GM12875 (cell line): ENCODE data around the gene USP6NL.
A peak's percentile ranks its signal among the peaks of the same experiment; 100 is the strongest.

Experiments used
- H3K4me3 ChIP-seq: one replicate; pipeline ENCODE4 v1.5.1; 2011; ENCODE audit warnings: low read depth, low read length, control low read depth
- TF ChIP-seq, protein P1 (sequence below): IDR thresholded peaks from 2 replicates; pipeline ENCODE4 v1.5.1; 2011; ENCODE audit warnings: low read depth, mild to moderate bottlenecking, control low read depth, inconsistent platforms, low read length, moderate library complexity, borderline replicate concordance; ENCODE audit not compliant: insufficient read depth

The USP6NL gene

DNA sequence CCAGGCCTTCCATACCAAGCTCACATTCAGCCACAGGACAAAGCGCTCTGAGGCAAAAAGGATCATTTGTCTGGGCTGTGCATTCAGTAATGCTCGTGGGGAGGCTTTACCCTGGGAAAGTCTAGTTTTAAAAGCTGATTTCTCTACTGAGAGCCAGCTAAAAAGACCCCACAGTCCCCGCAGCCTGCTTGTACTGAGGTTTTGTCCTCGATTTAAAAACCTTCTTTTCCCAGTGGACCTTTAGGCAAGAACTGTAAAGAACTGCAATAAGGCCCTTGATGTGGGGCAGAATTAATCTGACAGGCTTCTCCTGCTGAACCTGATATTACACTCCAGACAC is 180.3 kb downstream of the USP6NL start:
- no peak overlapping the region for H3K4me3 ChIP-seq
- TF ChIP-seq, protein P1, sequence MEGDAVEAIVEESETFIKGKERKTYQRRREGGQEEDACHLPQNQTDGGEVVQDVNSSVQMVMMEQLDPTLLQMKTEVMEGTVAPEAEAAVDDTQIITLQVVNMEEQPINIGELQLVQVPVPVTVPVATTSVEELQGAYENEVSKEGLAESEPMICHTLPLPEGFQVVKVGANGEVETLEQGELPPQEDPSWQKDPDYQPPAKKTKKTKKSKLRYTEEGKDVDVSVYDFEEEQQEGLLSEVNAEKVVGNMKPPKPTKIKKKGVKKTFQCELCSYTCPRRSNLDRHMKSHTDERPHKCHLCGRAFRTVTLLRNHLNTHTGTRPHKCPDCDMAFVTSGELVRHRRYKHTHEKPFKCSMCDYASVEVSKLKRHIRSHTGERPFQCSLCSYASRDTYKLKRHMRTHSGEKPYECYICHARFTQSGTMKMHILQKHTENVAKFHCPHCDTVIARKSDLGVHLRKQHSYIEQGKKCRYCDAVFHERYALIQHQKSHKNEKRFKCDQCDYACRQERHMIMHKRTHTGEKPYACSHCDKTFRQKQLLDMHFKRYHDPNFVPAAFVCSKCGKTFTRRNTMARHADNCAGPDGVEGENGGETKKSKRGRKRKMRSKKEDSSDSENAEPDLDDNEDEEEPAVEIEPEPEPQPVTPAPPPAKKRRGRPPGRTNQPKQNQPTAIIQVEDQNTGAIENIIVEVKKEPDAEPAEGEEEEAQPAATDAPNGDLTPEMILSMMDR: no peak

DNA sequence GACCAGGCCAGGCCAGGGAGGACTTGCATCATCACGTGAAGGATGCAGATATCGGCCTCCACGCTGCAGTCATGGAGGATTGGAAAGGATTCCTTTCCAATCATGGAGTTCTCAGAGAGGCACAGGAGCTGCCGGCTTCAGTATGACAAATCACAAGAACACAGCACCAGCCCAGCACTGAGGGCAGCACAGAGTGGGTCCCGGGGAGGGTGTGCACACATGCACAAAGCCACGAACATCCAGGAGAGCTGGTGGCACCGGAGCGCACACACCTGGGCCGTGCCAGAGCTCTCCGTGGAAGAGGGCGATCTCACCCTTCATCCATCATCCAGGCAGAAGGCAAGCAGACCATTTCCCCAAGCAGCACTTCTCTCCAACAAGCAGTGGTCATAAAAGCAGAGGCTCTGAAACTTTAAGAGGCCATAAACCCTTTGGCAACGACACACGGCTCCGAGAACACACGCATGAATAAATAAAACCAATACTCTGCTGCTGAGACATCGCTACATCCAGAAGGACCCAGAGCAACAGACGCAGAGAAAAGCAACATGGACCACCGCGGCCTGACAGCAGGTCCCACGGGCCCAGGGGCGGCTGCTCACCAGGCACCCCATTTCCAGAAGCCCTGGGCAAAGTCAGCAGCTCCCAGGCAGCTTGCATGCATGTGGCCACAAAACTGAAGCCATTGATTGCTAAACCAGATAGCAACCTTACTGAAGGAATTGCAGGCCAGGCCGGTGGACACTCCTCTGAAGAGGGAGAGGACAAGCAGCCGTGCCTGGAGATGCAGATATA is 180.8 kb downstream of the USP6NL start:
- H3K4me3 ChIP-seq: no peak overlapping the region
- TF ChIP-seq, protein P1: no peak

DNA sequence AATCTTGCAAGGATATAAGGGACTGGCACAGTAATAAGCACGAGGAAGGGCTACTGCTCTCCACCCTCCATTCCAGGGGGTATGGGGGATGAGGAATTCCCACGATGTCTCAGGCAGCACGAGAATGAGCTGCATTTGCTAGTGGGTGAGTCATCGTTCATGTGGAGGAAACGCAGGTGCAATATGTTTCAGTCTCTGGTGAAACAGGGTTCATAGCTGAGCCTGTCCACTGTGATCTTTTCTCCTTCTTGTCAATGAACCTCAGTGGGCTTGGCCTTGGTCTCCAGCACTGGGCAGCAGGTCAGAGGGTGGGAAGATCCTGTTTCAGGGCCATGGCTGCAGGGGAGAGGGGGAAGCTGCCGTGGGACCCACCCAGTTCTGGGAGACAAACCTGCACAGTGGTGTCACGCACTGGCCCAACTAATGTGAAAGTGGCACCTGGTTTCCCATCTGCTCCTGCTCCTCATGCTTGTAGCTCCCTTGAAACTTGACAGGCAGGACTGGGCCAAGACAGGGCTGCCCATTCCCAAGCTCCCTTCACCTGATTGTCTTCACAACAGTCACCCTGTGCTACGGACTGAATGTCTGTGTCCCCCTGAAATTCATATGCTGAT is 181.9 kb downstream of the USP6NL start:
- H3K4me3 ChIP-seq: no peak overlapping the region
- TF ChIP-seq, protein P1: no peak

DNA sequence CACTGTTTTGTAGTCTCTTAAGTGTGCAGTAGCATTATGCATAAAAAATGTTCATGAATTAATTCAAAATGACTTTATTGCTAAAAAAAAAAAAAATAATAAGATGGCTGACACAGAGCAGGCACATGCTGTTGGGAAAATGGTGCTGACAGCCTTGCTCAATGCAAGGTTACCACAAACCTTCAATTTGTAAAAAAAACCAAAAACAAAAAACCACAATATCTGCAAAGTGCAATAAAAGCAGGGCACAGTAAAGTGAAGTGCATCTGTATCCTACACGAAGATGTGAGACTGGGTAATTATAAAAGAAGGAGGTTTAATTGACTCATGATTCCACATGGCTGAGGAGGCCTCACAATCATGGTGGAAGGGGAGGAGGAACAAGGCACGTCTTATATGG is 185.8 kb downstream of the USP6NL start:
- TF ChIP-seq, protein P1: no peak
- H3K4me3 ChIP-seq: no peak overlapping the region

DNA sequence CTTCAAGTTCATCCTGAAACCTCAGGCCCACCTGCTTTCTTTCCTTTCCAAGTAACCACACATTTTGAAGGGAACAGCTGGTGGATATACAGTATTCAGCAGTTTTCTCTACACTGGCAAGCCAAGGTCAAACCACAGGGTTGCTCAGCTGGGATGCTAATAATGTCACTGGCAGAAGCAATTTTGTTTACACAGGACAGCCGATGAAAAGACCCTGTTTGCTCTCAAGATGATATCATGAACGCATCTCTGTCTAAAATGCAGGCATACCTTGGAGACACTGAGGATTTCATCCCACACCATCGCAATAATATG is 186.2 kb downstream of the USP6NL start:
- TF ChIP-seq, protein P1: no peak
- no peak overlapping the region for H3K4me3 ChIP-seq

DNA sequence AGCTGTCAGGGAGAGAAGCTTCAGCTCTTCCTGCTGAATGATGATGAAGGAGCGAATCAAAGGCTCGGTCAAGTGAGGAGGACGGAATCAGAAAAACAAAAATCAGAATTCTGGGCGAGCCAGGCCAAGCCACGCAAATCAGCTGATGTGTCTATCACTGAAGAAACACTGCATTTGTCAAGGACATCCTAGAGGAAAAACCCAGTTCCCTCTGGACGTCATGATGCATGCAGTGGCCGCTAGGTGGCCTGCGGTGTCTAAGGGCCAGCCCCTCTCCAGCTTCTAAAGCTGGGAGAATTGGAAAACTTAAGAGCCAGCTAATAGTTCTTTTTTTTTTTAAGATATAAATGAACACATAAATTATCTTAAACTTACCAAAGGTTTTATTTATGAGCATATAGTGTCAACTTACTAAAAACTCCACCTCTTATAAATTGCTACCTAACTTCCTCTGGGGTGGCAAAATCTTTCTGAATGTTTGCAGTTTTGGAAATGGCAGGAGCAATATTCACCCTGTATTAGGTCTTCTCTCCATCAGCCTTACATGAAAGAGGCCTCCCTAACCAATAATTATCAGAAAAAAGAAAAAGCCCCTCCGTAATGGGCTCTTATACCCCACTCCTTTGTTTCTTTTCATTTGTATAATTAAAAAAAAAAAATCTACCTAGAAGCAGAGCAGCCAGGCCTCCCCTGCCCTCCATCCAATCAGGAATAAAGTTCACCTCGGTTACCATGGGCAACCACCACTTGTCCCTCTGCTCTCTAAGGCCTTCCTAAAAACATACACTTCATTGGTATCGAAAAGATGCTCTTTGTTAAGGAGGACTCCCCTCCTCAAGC is 186.8 kb downstream of the USP6NL start:
- H3K4me3 ChIP-seq: no peak overlapping the region
- TF ChIP-seq, protein P1: peak; percentile 86
